Neural cell (in vitro differentiated cells): Measurements from ENCODE around the gene SETD2. TPM values are rescaled to one million over a fixed set of nuclear protein-coding genes. Genes with fewer than 3 reads are reported as not detected.

Experiments used
- H2AFZ ChIP-seq: fragments of 200-600, 300-800 bp; sonication (generic), shearing (Covaris generic); 2 replicates; pipeline ENCODE4 v1.6.0; 2014; ENCODE audit warnings: low read depth, mild to moderate bottlenecking, antibody characterized with exemption, low read length, moderate library complexity
- H3F3A ChIP-seq: fragments of 200-600 bp; shearing (Covaris generic); 2 replicates; pipeline ENCODE4 v1.6.1; 2016; ENCODE audit warnings: mild to moderate bottlenecking, moderate library complexity, mixed read lengths, antibody characterized with exemption, low read length; ENCODE audit not compliant: insufficient read depth, poor library complexity, severe bottlenecking
- H3K27ac ChIP-seq: fragments of 200-600, 300-800 bp; sonication (generic), shearing (Covaris generic); 2 replicates; pipeline ENCODE4 v1.5.1; 2014; ENCODE audit warnings: mild to moderate bottlenecking, low read length, moderate library complexity
- H3K27me3 ChIP-seq: fragments of 300-800, 200-600 bp; sonication (generic), shearing (Covaris generic); 2 replicates; pipeline ENCODE4 v1.6.0; 2014; ENCODE audit warnings: mild to moderate bottlenecking, low read depth, low read length, moderate library complexity; ENCODE audit not compliant: insufficient read depth
- H3K36me3 ChIP-seq: fragments of 300-800, 200-600 bp; sonication (generic), shearing (Covaris generic); 2 replicates; pipeline ENCODE4 v1.5.1; 2014; ENCODE audit warnings: mild to moderate bottlenecking, antibody characterized with exemption, low read length, moderate library complexity; ENCODE audit not compliant: insufficient read depth
- H3K4me2 ChIP-seq: fragments of 300-800, 200-600 bp; sonication (generic), shearing (Covaris generic); 2 replicates; pipeline ENCODE4 v1.6.0; 2014; ENCODE audit warnings: mild to moderate bottlenecking, low read length
- H3K4me3 ChIP-seq: fragments of 300-800, 200-600 bp; sonication (generic), shearing (Covaris generic); 2 replicates; pipeline ENCODE4 v1.5.1; 2014; ENCODE audit warnings: mild to moderate bottlenecking, low read length, moderate library complexity
- H3K79me2 ChIP-seq: fragments of 200-600 bp; shearing (Covaris generic); replicated peaks from 2 replicates; pipeline ENCODE4 v1.6.0; 2014; ENCODE audit warnings: mild to moderate bottlenecking, low read length, moderate library complexity; ENCODE audit not compliant: insufficient read depth
- H3K9ac ChIP-seq: fragments of 300-800, 200-600 bp; sonication (generic), shearing (Covaris generic); 2 replicates; pipeline ENCODE4 v1.6.1; 2016; ENCODE audit warnings: mild to moderate bottlenecking, low read length, mixed read lengths
- H3K9me2 ChIP-seq: fragments of 200-600 bp; shearing (Covaris generic); 2 replicates; pipeline ENCODE4 v1.6.1; 2016; ENCODE audit warnings: mild to moderate bottlenecking, low read length, mixed read lengths; ENCODE audit not compliant: insufficient read depth
- H3K9me3 ChIP-seq: fragments of 200-600, 300-800 bp; sonication (generic), shearing (Covaris generic); 2 replicates; pipeline ENCODE4 v1.6.1; 2016; ENCODE audit warnings: mild to moderate bottlenecking, mixed run types, low read length, moderate library complexity, mixed read lengths
- H4K20me1 ChIP-seq: fragments of 200-600 bp; shearing (Covaris generic); 2 replicates; pipeline ENCODE4 v1.6.1; 2016; ENCODE audit warnings: mild to moderate bottlenecking, mixed run types; ENCODE audit not compliant: insufficient read depth
- EP300 ChIP-seq: fragments of 450-650 bp; conservative IDR thresholded peaks from 2 replicates; pipeline ENCODE4 v1.6.1; 2014; ENCODE audit warnings: antibody characterized with exemption, mild to moderate bottlenecking, moderate library complexity; ENCODE audit not compliant: poor library complexity, severe bottlenecking
- EZH2 ChIP-seq: fragments of 200-600, 300-800 bp; shearing (Covaris generic), sonication (generic); IDR thresholded peaks from 2 replicates; pipeline ENCODE4 v1.6.1; 2014; ENCODE audit warnings: antibody characterized with exemption, low read length, borderline replicate concordance, mild to moderate bottlenecking; ENCODE audit not compliant: insufficient read depth, poor library complexity, severe bottlenecking
- MXI1 ChIP-seq: fragments of 450-650 bp; conservative IDR thresholded peaks from 2 replicates; pipeline ENCODE4 v1.6.1; 2014; ENCODE audit warnings: antibody characterized with exemption, mild to moderate bottlenecking; ENCODE audit not compliant: poor library complexity, severe bottlenecking
- POLR2AphosphoS5 ChIP-seq: IDR thresholded peaks from 2 replicates; pipeline ENCODE4 v1.6.1; 2012
- RAD21 ChIP-seq: fragments of 450-650 bp; conservative IDR thresholded peaks from 2 replicates; pipeline ENCODE4 v1.6.1; 2014; ENCODE audit warnings: antibody characterized with exemption, mild to moderate bottlenecking, moderate library complexity
- SMC3 ChIP-seq: fragments of 450-650 bp; conservative IDR thresholded peaks from 2 replicates; pipeline ENCODE4 v1.6.1; 2014; ENCODE audit warnings: antibody characterized with exemption, mild to moderate bottlenecking, moderate library complexity; ENCODE audit not compliant: poor library complexity
- TAF1 ChIP-seq: IDR thresholded peaks from 2 replicates; pipeline ENCODE4 v1.6.1; 2012; ENCODE audit warnings: low read depth
- polyA plus RNA-seq: library from polyadenylated mRNA; depleted of rRNA; stranded (reverse); fragments of >200 nt; gene quantifications from 2 replicates; pipeline ENCODE4 v1.2.3, GENCODE V29; 2014
- TF ChIP-seq, protein P1 (sequence below): IDR thresholded peaks from 2 replicates; pipeline ENCODE4 v1.6.1; 2012; ENCODE audit warnings: borderline replicate concordance
- TF ChIP-seq, protein P2 (sequence below): fragments of 450-650 bp; IDR thresholded peaks from 2 replicates; pipeline ENCODE4 v1.5.1; 2014; ENCODE audit warnings: antibody characterized with exemption, mild to moderate bottlenecking, moderate library complexity; ENCODE audit not compliant: poor library complexity, severe bottlenecking

SETD2 gene
- polyA plus RNA-seq, 1 donor from 2014 or later, result 18.4 TPM

DNA sequence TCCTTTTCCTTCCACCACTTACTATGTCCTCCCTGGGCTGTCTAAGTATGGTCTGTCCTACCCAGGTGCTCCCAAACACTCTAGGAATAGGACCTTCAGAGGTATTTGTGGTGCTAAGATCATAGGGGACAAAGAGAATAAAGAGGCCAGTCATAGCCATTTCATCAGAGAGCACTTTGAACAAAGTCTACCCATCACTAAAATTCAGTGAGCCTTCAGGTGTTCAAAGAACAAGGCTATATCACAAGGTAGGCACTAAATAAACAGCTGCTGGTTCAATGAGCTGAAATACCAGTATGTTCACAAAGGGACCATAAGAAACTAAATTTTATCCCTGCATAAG, 145.7 kb downstream of the SETD2 start:
- Histone ChIP-seq H4K20me1 (no peaks in the 10 kb centered on the region), H3K4me2 (no peak overlapping the region), H3K9me3 (no peaks in the 10 kb centered on the region), H3K9ac (no peak overlapping the region), H3F3A (no peaks in the 10 kb centered on the region), H3K9me2 (no peaks in the 10 kb centered on the region), H3K4me3 (no peak overlapping the region), H3K27me3 (no peaks in the 10 kb centered on the region), H2AFZ (no peak overlapping the region), H3K79me2 (no peaks in the 10 kb centered on the region), H3K36me3 (no peaks in the 10 kb centered on the region), H3K27ac (no peak overlapping the region)
- TF ChIP-seq TAF1 (no peak), RAD21 (no peak), EZH2 (no peak), MXI1 (no peak), EP300 (no peak), POLR2AphosphoS5 (no peak), SMC3 (no peak)
- TF ChIP-seq, protein P1, sequence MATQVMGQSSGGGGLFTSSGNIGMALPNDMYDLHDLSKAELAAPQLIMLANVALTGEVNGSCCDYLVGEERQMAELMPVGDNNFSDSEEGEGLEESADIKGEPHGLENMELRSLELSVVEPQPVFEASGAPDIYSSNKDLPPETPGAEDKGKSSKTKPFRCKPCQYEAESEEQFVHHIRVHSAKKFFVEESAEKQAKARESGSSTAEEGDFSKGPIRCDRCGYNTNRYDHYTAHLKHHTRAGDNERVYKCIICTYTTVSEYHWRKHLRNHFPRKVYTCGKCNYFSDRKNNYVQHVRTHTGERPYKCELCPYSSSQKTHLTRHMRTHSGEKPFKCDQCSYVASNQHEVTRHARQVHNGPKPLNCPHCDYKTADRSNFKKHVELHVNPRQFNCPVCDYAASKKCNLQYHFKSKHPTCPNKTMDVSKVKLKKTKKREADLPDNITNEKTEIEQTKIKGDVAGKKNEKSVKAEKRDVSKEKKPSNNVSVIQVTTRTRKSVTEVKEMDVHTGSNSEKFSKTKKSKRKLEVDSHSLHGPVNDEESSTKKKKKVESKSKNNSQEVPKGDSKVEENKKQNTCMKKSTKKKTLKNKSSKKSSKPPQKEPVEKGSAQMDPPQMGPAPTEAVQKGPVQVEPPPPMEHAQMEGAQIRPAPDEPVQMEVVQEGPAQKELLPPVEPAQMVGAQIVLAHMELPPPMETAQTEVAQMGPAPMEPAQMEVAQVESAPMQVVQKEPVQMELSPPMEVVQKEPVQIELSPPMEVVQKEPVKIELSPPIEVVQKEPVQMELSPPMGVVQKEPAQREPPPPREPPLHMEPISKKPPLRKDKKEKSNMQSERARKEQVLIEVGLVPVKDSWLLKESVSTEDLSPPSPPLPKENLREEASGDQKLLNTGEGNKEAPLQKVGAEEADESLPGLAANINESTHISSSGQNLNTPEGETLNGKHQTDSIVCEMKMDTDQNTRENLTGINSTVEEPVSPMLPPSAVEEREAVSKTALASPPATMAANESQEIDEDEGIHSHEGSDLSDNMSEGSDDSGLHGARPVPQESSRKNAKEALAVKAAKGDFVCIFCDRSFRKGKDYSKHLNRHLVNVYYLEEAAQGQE, result no peak
- TF ChIP-seq, protein P2, sequence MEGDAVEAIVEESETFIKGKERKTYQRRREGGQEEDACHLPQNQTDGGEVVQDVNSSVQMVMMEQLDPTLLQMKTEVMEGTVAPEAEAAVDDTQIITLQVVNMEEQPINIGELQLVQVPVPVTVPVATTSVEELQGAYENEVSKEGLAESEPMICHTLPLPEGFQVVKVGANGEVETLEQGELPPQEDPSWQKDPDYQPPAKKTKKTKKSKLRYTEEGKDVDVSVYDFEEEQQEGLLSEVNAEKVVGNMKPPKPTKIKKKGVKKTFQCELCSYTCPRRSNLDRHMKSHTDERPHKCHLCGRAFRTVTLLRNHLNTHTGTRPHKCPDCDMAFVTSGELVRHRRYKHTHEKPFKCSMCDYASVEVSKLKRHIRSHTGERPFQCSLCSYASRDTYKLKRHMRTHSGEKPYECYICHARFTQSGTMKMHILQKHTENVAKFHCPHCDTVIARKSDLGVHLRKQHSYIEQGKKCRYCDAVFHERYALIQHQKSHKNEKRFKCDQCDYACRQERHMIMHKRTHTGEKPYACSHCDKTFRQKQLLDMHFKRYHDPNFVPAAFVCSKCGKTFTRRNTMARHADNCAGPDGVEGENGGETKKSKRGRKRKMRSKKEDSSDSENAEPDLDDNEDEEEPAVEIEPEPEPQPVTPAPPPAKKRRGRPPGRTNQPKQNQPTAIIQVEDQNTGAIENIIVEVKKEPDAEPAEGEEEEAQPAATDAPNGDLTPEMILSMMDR, result no peak

DNA sequence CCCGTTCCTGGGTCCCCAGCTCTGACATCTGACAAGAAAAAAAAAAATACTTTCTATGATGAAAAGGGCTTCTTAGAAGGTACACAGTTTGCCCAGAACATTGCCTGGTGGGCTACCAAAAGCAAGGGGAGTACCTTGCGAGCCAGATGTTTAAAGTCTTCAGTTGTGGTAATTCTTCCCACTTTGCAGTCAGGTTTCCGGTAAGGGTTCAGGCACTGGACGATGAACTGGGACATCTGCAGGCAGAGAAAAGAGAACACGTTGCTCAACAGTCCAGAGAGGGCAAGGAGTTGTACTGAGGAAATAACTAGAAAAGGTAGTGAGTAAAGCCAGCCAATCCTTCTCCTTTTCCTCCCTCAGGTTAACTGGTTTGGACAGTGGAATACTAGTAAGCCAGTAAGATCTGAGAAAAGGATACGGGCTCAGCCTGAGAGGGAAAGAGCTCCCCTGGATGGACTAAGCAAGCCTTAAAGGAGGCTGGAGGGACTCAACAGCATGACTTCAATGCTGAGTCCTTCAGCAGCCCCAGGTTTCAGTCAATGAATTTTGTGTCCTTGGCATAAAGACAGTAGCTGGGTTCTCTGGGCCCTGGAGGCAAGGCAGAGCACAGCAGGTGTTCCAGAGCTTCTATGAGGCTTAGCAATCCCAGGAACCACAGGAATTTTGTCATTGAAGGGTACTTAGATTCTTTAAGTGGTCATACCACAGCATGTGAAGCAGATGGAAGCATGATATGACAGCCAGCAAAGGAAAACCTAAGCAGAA, 146.2 kb downstream of the SETD2 start:
- no peaks in the 10 kb centered on the region for H3K9me2 ChIP-seq
- no peak overlapping the region for H3K27ac ChIP-seq
- H2AFZ ChIP-seq, result no peak overlapping the region
- no peaks in the 10 kb centered on the region for H3K27me3 ChIP-seq
- no peaks in the 10 kb centered on the region for H3K9me3 ChIP-seq
- H3K9ac ChIP-seq, result no peak overlapping the region
- TF ChIP-seq SMC3 (no peak), EP300 (no peak), POLR2AphosphoS5 (no peak), TAF1 (no peak)
- H3K4me2 ChIP-seq, result no peak overlapping the region
- H3K36me3 ChIP-seq, result no peaks in the 10 kb centered on the region
- H3K4me3 ChIP-seq, result no peak overlapping the region
- no peaks in the 10 kb centered on the region for H3F3A ChIP-seq
- H3K79me2 ChIP-seq, result no peaks in the 10 kb centered on the region
- H4K20me1 ChIP-seq, result no peaks in the 10 kb centered on the region
